ENCODE data around the gene ANKRD13D.

The ANKRD13D gene

GRCh38 chr11:67261946-67262681 is 27.0 kb upstream of the ANKRD13D start:
- DNase-seq (ENCODE audit: low read depth), result no peak

- peak; percentile 68 for DNase-seq (ENCODE audit: low read depth)
Measured at GRCh38 chr11:67262731-67263675, 26.1 kb upstream of the ANKRD13D start.

GRCh38 chr11:67264260-67264659 is 24.8 kb upstream of the ANKRD13D start:
- no peak for DNase-seq (ENCODE audit: low read depth)

GRCh38 chr11:67264877-67265632 is 24.0 kb upstream of the ANKRD13D start:
- no peak for DNase-seq (ENCODE audit: low read depth)

- DNase-seq (ENCODE audit: low read depth), result peak; percentile 81
Measured at GRCh38 chr11:67265633-67266448, 23.3 kb upstream of the ANKRD13D start.

- no peak for DNase-seq (ENCODE audit: low read depth)
Measured at GRCh38 chr11:67266449-67267187, 22.5 kb upstream of the ANKRD13D start, which contains the start of gene GRK2. Gene GRK2, plus strand, starts transcription at chr11:67266473. Its CDS starts 227 bp downstream, at chr11:67266700.

- no peak for DNase-seq (ENCODE audit: low read depth)
Measured at GRCh38 chr11:67267188-67268080, 21.7 kb upstream of the ANKRD13D start.

GRCh38 chr11:67268081-67268961 is 20.8 kb upstream of the ANKRD13D start:
- peak; percentile 68 for DNase-seq (ENCODE audit: low read depth)

GRCh38 chr11:67268962-67269268 is 20.2 kb upstream of the ANKRD13D start:
- no peak for DNase-seq (ENCODE audit: low read depth)

- no peak for DNase-seq (ENCODE audit: low read depth)
Measured at GRCh38 chr11:67269401-67270255, 19.5 kb upstream of the ANKRD13D start.

GRCh38 chr11:67270256-67271204 is 18.6 kb upstream of the ANKRD13D start:
- DNase-seq (ENCODE audit: low read depth), result no peak

GRCh38 chr11:67271205-67271540 is 17.9 kb upstream of the ANKRD13D start:
- no peak for DNase-seq (ENCODE audit: low read depth)

- no peak for DNase-seq (ENCODE audit: low read depth)
Measured at GRCh38 chr11:67271541-67272284, 17.4 kb upstream of the ANKRD13D start.

GRCh38 chr11:67272327-67273259 is 16.5 kb upstream of the ANKRD13D start:
- DNase-seq (ENCODE audit: low read depth), result no peak
